Measurements from ENCODE around the gene CRK.
"Not testable (repeated sequence)": the region's sequence is repeated elsewhere in the genome, so short reads cannot be mapped to it uniquely, and the experiment has no call there.

The CRK gene

GRCh38 chr17:1420163-1420562 is 35.9 kb downstream of the CRK start:
- DNase-seq: no peak

DNA sequence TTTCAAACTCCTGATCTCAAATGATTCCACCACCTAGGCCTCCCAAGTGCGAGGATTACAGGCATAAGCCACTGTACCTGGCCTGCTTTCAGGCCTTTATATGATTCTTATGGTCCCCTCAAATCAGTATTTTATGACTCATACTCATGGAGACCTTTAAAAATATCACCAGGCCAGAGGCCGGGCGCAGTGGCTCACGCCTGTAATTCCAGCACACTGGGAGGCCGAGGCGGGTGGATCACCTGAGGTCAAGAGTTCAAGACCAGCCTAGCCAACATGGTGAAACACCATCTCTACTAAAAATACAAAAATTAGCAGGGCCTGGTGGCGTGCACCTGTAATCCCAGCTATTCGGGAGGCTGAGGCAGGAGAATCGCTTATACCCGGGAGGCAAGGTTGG is 37.6 kb downstream of the CRK start:
- not testable (repeated sequence) for DNase-seq

GRCh38 chr17:1416414-1416813 is 39.6 kb downstream of the CRK start:
- DNase-seq: no peak

DNA sequence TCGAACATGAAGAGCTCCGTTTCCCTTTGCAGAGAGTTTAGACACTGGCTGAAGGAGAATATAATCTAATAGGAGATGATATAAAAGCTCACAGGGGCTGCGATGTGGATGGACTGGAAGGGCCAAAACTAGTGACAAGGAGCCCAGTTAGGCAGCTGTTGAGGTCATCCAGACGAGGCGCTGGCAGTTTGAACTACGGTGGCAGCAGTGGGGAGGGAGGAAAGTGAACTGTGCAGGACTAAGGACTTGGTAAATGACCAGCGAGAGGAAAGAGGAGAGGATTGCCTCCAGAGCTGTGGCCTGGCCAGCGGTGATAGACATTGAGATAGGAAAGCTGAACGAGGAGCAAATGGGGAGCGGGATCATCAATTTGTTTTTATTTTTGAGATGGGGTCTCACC is 41.4 kb downstream of the CRK start:
- no peak for DNase-seq

DNA sequence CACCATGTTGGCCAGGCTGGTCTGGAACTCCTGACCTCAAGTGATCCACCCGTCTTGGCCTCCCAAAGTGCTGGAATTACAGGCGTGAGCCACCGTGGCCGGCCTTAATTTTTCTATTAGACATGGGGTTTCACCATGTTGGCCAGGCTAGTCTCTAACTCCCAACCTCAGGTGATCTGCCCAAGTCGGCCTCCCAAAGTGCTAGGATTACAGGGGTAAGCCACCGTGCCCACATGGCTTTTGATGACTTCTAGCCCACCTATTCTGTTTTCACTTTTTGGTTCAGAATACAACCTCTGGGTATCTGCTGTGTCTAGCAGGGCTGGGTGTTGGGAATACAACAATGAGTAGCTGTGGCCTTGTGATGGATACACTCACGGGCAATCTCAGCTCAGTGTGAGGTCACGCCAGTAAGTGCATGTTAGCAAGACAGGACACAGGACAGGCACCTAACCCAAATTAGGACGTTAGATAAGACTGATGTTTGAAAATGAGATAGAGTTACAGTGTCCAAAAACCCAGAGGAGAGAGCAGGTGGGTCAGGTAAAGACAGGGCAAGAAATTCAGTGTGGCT is 41.9 kb downstream of the CRK start:
- no peak for DNase-seq

DNA sequence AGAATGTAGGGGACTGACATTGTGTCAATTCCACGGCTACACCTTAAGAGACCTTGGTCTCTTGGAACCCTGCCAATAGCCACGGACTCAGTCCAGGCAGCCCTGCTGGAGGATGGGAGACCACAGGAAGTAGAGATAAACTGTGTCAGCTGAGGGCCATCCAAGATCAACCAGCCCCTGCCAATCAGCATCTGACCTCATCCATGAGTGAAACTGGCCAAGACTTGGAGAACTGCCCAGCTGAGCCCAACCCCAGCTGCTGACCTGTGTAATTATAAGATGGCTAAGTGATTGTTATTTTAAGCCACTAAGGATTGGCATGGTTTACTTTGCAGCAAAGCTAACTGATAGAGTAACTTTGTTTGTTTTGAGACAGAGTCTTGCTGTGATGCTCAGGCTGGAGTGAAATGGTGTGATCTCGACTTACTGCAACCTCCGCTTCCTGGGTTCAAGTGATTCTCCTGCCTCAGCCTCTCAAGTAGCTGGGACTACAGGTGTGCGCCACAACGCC is 42.7 kb downstream of the CRK start:
- no peak for DNase-seq

DNA sequence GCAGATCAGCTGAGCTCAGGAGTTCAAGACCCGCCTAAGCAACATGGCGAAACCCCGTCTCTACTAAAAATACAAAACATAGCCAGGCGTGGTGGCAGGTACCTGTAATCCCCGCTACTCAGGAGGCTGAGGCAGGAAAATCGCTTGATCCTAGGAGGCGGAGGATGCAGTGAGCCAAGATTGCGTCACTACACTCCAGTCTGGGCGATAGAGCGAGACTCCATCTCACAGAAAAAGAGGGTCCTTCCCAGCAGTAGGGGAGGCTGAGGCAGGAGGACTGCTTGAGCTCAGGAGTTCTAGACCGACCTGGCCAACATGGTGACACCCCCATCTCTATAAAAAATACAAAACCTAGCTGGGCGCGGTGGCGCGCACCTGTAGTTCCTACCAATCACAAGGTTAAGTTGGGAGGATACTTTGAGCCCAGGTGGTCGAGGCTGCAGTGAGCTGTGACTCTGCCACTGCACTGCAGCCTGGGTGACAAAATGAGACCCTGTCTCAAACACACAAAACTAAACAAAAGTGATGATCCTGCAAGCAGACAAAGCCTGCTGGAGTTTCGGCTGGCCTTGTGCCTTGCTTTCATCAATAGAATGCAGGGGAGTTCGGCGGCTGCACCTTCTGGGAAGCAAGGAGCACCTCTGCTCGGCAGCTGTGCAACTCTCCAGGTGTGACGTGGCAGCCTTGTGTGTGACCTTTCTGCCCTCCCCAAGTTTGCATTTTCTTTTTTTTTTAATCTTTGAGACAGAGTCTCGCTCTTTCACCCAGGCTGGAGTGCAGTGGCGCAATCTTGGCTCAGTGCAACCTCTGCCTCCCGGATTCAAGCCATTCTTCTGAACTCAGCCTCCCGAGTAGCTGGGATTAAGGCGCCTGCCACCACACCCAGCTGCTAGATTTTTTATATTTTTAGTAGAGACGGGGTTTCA is 43.6 kb downstream of the CRK start:
- DNase-seq: no peak

- no peak for DNase-seq
Measured at GRCh38 chr17:1402262-1402586, 53.8 kb downstream of the CRK start.

DNA sequence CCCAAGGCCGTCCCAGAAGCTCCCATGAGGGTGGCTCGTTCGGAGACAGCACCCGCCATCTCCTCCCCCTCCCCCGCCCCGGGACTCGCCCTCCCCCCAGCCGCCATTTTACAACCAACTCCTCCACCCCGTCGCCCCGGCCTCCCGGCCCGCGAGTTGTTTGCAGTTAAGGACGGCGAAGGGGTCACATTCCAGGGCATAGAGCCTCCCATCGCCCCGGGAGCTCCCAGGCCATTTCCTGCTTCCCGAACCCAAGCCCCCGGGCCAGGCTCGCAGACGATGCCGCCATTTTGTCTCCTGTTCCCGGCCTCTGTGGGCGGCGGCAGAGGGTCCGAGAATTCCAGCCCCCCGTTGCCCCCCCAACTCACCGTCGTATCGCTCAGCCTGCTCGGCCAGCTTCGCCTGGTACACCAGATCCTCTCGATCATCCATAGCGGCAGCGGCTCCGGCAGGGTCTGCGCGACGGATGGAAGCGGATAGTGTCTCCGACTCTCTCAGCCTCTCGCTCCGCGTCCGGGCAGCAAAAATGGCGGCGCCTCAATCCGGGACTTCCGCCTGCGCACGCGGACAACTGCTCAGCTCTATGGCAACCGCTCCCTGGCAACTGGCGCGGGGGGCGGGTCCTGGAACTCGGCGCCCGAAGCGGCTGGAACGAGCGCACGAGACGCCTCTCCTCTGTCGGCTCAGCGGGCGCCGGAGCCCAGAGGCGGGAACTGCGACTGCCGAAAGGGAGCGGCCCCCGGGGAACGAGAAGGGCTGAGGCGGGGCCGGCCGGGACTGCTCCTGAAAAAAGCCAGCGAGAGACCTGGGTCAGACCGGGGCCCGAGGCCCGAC is 56.1 kb downstream of the CRK start, which contains the start of gene YWHAE:
YWHAE (minus strand) TSS at position 544 of the 834 bp plus-strand sequence; CDS start at position 432, 112 bp downstream.
- DNase-seq: peak; percentile 61 to 73

DNA sequence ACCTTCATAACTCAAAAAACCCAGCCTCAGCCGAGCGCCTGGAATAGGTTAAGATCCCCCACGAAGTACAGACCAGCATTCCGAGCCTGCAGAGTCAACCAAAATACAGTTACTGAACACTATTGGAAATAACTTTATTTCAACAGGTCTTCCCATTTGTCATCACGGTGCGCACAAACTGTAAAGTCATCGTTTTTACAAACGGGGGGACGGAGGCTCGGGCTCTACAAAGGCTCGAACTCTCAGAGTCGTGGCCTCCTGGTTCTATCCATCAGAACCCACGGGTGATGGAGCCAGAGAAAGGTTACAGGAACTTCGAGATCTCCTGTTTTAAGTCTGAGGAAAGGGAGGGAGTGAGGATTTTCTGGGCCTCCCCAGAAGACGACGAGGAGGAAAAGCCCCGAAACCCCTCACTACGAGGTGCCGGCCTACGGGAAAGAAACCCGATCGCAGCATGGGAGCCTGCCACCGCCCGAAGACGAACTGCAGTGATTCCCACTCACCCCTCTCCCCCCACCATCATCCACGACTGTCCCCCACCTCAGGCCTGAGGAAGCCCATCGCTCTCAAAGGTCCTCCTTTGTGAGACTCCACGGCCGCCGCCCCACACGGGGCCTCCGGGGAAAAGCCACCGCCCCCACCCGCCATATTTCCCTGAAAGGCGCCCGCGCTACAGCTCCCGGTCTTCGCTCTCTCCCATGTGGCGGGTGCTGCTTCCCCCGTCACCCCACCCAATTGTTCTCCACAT is 56.9 kb downstream of the CRK start:
- DNase-seq: peak in 1 of 2 experiments; percentile 21

GRCh38 chr17:1398028-1398427 is 58.0 kb downstream of the CRK start:
- no peak for DNase-seq

DNA sequence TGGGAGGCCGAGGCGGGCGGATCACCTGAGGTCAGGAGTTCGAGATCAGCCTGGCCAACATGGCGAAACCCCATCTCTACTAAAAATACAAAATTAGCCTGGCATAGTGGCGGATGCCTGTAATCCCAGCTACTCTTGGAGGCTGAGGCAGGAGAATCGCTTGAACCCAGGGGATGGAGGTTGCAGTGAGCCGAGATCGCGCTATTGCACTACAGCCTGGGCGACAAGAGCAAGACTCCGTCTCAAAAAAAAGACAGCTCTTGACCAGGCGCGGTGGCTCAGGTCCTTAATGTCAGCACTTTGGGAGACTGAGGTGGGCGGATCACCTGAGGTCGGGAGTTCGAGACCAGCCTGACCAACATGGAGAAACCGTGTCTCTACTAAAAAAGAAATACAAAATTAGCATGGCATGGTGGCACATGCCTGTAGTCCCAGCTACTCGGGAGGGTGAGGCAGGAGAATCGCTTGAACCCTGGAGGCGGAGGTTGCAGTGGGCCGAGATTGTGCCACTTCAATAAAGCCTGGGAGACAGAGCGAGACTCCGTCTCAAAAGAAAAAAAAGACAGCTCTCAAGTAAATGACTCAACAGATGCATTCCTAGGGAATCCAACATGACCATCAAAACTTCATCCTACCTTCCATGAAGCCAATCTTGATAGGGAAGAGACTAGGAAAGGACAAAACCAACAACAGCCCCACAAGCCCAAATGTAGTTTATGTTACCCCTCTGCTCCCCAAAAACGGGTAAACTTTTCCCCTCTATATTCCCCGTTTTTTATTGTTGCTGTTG is 60.0 kb downstream of the CRK start:
- DNase-seq: not testable (repeated sequence)

DNA sequence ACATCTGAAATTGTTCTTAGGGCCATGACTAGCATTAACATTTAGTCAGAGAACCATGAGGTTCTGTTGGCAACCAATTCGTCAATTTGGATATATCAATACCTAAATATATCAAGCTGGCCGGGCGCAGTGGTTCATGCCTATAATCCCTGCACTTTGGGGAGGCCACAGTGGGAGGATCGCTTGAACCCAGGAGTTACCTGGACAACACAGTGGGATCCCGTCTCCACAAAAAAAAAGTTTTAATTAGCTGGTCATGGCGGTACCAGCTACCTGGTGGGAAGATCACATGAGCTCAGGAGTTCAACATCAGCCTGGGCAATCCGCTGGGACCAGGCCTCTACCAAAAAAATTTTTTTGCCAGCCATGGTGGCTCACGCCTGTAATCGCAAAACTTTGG is 64.5 kb downstream of the CRK start:
- DNase-seq: no peak

GRCh38 chr17:1390432-1391367 is 65.3 kb downstream of the CRK start:
- DNase-seq: peak in 1 of 2 experiments; percentile 10

DNA sequence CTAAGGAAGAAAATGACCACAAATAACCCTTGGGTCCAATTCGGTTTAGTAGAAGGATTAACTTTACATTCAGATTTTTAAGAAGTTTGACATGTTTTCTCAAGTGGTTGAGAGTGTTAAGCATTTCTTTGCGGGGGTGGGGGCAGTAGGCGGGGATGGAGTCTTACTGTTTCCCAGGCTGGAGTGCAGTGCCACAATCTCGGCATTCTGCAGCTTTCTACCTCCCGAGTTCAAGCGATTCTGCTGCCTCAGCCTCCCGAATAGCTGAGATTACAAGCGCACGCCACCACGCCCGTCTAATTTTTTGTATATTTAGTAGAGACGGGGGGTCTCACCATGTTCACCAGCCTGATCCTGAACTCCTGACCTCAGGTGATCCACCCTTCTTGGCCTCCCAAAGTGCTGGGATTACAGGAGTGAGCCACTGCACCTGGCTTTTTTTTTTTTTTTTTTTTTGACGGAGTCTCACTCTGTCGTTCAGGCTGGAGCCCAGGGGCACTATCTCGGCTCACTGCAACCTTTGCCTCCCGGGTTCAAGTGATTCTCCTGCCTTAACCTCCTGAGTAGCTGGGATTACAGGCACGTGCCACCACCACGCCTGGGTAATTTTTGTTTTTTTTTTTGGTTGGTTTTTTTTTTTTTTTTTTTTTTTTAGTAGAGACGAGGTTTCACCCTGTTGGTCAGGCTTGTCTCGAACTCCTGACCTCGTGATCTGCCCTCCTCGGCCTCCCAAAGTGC is 68.4 kb downstream of the CRK start:
- DNase-seq: not testable (repeated sequence)

- not testable (repeated sequence) for DNase-seq
Measured at GRCh38 chr17:1386675-1387190, 69.3 kb downstream of the CRK start.

GRCh38 chr17:1386265-1386664 is 69.8 kb downstream of the CRK start:
- DNase-seq: no peak

- no peak for DNase-seq
Measured at GRCh38 chr17:1385861-1386260, 70.2 kb downstream of the CRK start.

DNA sequence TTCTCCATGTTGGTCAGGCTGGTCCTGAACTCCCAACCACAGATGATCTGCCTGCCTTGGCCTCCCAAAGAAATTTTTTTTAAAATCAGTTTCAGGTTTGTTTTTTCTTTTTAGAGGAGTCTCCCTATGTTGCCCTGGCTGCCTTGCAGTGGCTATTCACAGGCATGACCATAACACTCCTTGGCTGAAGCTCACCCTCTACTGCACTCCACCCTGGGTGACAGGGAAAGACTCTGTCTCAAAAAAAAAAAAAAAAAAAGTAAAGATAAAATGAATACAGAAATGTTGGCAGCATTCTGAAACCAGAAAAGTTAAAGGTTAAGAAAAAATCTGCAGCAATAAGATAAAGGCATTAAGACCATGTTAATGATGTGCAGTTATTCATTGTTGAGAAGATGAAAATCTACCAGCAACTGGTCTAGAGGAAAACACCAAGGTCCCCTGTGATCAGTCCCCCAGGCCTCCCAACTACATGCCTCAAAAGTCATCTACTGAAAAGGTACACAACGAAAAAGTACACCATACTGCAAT is 71.1 kb downstream of the CRK start:
- DNase-seq: no peak
